HL-60/S4 (cell line): ENCODE measurements around the gene SKIDA1.

Experiments used
- in situ Hi-C: fragments of 300-500 bp; cut with MboI; formaldehyde crosslinking; loops from 2 replicates; pipeline ENCODE4 v1.14.3; 2022; ENCODE audit warnings: low sequenced_read_pairs

The SKIDA1 gene

DNA sequence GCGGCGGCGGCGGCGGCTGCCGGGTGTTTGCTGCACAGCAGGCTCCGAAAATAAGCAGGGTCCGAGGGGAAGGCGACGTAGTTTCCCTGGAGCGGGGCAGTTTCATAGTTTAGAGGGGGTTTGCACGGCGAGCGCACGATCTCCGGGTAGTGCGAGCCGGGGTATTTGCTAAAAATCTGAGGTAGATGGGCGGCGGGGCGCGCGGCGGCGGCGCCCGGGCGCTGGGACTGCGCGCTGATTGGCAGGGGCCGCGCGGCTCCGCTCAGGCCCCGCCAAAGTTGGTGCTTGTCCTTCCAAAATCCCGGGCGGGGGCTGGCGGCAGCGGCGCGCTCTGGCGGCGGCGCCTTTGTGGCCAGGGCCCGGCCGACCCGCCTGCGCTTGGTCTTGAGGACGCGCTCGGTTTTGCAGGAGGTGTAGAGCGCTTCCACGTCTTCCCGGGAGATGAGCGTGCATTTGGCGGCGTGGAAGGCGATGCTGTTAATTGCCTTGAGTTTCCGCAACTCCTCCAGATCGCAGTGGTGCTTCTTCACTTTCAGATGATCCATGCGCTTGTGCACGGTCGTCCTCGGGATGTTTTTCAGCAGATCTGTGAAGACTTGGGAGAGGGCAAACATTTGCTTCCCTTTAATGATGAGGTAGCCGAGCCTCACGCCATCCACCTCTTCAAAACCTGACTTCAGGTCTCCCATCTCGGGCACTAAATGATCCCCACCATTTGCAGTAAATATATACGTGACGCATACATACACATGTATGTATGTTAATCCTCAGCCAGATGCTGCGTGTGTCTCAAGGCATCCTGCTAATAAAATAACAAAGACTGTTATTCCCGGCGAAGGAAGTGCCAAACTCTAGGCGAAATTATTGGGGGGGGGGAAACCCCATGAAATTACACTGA, 8.1 kb downstream of the SKIDA1 start:
- in situ Hi-C loops, result no loop called here

GRCh38 chr10:21516242-21517131, 9.0 kb downstream of the SKIDA1 start:
- in situ Hi-C loops, result no loop called here

GRCh38 chr10:21515361-21516241, 9.9 kb downstream of the SKIDA1 start:
- in situ Hi-C loops, result no loop called here

DNA sequence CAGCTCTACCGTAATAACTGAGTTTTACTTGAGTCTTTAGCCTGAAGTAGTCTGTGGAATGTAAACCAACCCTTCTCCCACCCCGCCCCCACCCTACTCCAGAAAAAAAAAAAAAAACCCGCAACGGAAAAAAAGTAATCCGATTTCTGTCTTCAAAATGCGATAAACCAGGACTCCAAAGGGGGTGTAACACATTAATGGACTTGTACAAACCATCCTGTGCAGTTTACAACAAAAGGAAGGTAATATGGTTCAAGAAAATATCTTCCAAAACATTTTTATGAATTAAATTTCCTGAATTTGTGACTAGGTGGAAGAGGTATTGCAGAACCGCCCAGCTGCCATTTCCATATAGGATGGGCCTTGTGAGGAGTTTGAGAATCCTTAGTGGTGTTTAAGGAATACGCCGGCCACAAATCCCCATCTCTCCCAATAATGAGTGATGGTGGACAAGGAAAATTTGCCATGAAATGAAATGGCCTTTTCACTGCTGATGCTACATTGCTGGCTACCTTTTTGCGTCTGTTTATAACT, 10.6 kb downstream of the SKIDA1 start:
- in situ Hi-C loops, result no loop called here

DNA sequence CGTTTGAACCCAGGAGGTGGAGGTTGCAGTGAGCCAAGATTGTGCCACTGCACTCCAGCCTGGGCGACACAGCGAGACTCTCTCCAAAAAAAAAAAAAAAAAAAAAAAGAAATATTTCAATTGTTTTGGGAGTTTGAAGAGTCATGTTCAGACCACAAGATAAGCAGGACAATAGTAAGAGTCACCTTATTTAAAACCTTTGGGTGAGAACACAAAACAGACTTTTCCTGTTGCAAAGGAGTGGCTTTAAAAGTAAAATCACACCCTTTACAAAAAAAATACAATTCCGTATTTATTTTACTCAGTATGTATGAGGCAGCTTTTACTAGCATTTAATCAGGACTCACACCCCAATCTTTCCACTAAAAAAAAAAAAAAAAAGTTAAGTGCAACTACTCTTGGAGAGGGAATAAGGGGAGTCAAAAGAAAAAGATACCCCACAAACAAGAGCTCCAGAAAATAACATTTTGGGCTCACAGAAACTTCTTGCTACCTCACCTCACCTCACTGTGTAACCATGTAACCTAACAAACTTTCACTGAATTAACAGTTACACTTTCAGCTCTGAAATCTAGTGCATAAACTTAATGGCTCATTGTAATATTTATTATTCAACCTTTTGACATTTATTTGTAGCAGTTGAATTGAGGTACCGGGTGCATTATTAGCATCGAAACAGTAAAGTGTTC, 11.2 kb downstream of the SKIDA1 start:
- in situ Hi-C loops, result no loop called here

- in situ Hi-C loops, result no loop called here
These were observed 12.1 kb downstream of the SKIDA1 start for GRCh38 chr10:21513405-21513788.

GRCh38 chr10:21512573-21513404, 12.7 kb downstream of the SKIDA1 start:
- in situ Hi-C loops, result no loop called here

DNA sequence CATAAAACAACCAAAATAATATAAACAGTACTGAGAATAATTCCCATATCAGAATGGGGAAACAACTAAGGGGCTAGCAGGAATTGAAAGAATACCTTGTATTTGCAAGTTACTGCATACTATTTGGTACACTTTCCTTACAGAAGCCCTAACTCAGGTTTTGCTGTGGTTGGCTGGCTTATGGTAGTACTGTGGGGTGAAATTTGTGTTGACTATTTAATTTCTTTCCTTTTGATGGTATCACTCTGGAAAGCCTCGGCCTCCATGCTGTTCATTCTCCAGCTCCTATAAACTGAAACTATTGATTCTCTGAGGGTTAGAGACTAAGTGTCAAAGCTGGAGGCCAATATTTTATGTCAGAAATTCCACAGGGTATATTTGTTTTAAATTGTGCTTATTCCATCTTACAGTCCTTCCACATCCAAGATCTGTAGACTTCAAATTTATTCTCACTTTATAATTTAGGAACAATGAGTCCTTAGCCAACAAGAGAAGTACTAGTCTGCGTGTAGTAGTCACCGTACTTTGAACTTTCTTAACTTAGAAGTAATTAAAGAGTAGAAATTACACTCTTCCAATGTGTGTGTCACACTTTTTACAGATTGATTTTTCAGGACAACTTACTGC, 13.4 kb downstream of the SKIDA1 start:
- in situ Hi-C loops, result no loop called here

GRCh38 chr10:21511095-21511570, 14.3 kb downstream of the SKIDA1 start:
- in situ Hi-C loops, result no loop called here

GRCh38 chr10:21510241-21511094, 15.0 kb downstream of the SKIDA1 start:
- in situ Hi-C loops, result no loop called here

DNA sequence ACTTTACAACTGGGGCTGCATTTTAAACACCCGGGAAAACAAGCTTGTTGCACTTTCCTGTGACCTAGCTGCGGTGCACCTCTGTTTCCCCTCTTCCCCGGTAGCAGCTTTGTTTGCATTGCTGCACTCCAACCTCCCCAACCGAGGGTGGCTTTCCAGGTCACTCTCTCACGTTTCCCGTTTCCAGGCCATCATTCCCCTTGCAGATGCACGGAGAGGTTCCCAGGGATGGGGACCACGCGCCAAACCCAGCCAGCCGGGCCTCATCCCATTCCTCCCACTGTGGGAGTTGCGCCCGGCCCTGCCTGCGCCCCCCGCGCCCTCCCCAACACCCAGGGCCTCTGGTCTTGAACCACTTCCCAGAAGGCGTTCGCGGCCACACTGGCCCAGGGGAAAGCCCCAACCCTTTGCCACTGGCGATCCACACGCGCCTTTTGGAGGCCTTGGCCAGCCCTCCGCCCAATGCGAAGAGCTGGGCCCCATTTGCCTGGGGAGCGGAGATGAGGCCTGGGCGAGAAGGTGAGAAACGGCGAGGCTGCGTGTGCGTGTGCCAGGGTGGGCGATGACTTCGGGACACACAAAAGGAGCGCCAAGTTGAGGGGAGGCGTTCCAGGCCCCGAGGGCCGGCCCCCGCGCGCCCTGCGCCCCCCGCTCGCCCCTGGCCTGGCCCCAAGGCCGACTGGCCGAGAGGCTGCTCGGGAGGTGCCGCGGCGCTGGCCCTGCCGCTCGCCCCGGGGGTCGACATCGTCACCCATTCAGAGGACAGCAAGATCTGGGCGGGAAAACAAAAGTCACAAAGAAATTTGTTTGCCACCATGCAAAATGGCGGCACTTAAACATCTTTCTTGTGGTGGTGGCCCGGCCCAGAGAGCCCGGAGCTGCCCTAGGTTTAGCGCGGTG, 15.9 kb downstream of the SKIDA1 start:
- in situ Hi-C loops, result no loop called here

- in situ Hi-C loops, result no loop called here
These were observed 16.7 kb downstream of the SKIDA1 start for GRCh38 chr10:21508706-21509331.

GRCh38 chr10:21507150-21507549, 18.3 kb downstream of the SKIDA1 start:
- in situ Hi-C loops, result no loop called here

- in situ Hi-C loops, result no loop called here
These were observed 19.1 kb downstream of the SKIDA1 start for GRCh38 chr10:21506351-21506750.

DNA sequence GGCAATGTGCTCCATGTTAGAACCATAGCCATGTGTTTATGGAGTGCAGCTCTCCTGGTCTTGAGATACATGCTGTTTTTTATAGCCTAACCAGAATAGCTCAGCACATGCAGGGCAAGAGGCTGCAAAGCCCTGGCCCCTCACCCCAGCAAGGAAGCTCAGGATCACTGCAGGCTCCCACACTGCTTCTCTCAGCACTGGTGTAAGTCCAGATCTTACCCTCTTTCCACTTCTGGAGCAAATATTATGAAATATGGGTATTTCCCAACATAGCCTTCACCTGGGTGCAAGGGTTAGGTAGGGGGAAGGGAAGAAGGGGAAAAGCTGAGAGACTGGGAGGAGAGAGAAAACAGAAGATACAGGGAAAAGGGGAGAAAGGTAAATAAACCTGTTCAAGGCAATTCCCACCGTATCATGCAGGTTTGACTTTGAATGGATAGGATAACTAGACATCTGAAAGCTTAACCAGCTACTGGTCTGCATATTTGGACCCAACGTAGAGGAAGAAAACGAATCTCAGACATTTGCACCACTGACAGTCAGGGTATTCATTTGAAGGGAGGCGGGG, 19.7 kb downstream of the SKIDA1 start:
- in situ Hi-C loops, result no loop called here

- in situ Hi-C loops, result no loop called here
These were observed 21.9 kb downstream of the SKIDA1 start for GRCh38 chr10:21503542-21503941.
